Measurements from ENCODE around the gene PPHLN1. TPM values are rescaled to one million over a fixed set of nuclear protein-coding genes. Genes with fewer than 3 reads are reported as not detected.

The PPHLN1 gene
- polyA plus RNA-seq, 3 donors: 40.7 to 74.8 (median 68.7) TPM

GRCh38 chr12:42422785-42423184, 96.8 kb downstream of the PPHLN1 start:
- Histone ChIP-seq H3K27ac (ENCODE audit: low read depth in 1 of 2, low read length in 2 of 2) (no peak overlapping the region), H3K4me2 (replicated peaks; ENCODE audit: extremely low read depth, low read length, poor library complexity, severe bottlenecking) (no peak overlapping the region), H3K27me3 (ENCODE audit: control insufficient read depth in 2 of 2, insufficient read depth in 2 of 2, low read length in 2 of 2) (no peaks in the 10 kb centered on the region), H3K4me3 (replicated peaks in 1 of 3; ENCODE audit: low read depth in 2 of 3, low read length in 3 of 3) (no peak overlapping the region), H4K20me1 (ENCODE audit: insufficient read depth, low read length) (no peaks in the 10 kb centered on the region), H3K79me2 (ENCODE audit: insufficient read depth, low read length) (no peaks in the 10 kb centered on the region), H2AFZ (ENCODE audit: insufficient read depth, low read depth, low read length, poor library complexity, severe bottlenecking) (no peak overlapping the region), H3K4me1 (ENCODE audit: control insufficient read depth in 1 of 2, insufficient read depth in 2 of 2, low read length in 2 of 2) (no peaks in the 10 kb centered on the region), H3K9me3 (replicated peaks in 1 of 2; ENCODE audit: control insufficient read depth in 1 of 2, insufficient read depth in 1 of 2, low read length in 2 of 2) (no peaks in the 10 kb centered on the region), H3K36me3 (replicated peaks in 1 of 2; ENCODE audit: control insufficient read depth in 1 of 2, insufficient read depth in 2 of 2, low read length in 2 of 2) (peaks cover 0 to 14% of the 10 kb centered on the region in 2 donors), H3K9ac (ENCODE audit: insufficient read depth, low read length, poor library complexity, severe bottlenecking) (no peak overlapping the region)
- peaks cover 0 to 1% (median 0%) of the 10 kb centered on the region in 3 donors for H3K27me3 Mint-ChIP-seq (ENCODE audit: low read depth in 3 of 3)
- H3K4me1 Mint-ChIP-seq: peaks cover 14% of the 10 kb centered on the region
- WGBS (ENCODE audit: insufficient coverage): no CpG with 5 or more reads among the region's 1 CpG
- no peak for DNase-seq
- H3K27ac Mint-ChIP-seq: no peak overlapping the region
- intact Hi-C loops (cut with micrococcal nuclease): no loop called here
- no peaks in the 10 kb centered on the region for H3K9me3 Mint-ChIP-seq
- peaks cover 21 to 33% of the 10 kb centered on the region in 2 donors for H3K36me3 Mint-ChIP-seq
- TF ChIP-seq CTCF (IDR thresholded peaks at IDR 0.05): no peak
- no peak overlapping the region for H3K4me3 Mint-ChIP-seq

- H3K4me3 Mint-ChIP-seq: no peak overlapping the region
- H3K27me3 Mint-ChIP-seq (ENCODE audit: low read depth in 3 of 3): peaks cover 0 to 1% (median 0%) of the 10 kb centered on the region in 3 donors
- WGBS (ENCODE audit: insufficient coverage): no CpG with 5 or more reads among the region's 6 CpGs
- H3K4me1 ChIP-seq (ENCODE audit: control insufficient read depth in 1 of 2, insufficient read depth in 2 of 2, low read length in 2 of 2): no peaks in the 10 kb centered on the region
- peaks cover 31 to 38% of the 10 kb centered on the region in 2 donors for H3K36me3 Mint-ChIP-seq
- H3K4me2 ChIP-seq (replicated peaks; ENCODE audit: extremely low read depth, low read length, poor library complexity, severe bottlenecking): no peak overlapping the region
- no peaks in the 10 kb centered on the region for H3K27me3 ChIP-seq (ENCODE audit: control insufficient read depth in 2 of 2, insufficient read depth in 2 of 2, low read length in 2 of 2)
- DNase-seq: no peak
- H3K27ac ChIP-seq (ENCODE audit: low read depth in 1 of 2, low read length in 2 of 2): peak overlapping the region in 1 of 2 donors; percentile 29
- H3K79me2 ChIP-seq (ENCODE audit: insufficient read depth, low read length): no peaks in the 10 kb centered on the region
- H3K9ac ChIP-seq (ENCODE audit: insufficient read depth, low read length, poor library complexity, severe bottlenecking): no peak overlapping the region
- H3K36me3 ChIP-seq (replicated peaks in 1 of 2; ENCODE audit: control insufficient read depth in 1 of 2, insufficient read depth in 2 of 2, low read length in 2 of 2): peaks cover 6 to 35% of the 10 kb centered on the region in 2 donors
- no peaks in the 10 kb centered on the region for H3K9me3 ChIP-seq (replicated peaks in 1 of 2; ENCODE audit: control insufficient read depth in 1 of 2, insufficient read depth in 1 of 2, low read length in 2 of 2)
- no peaks in the 10 kb centered on the region for H4K20me1 ChIP-seq (ENCODE audit: insufficient read depth, low read length)
- peak overlapping the region in 2 of 7 donors; percentile 39 to 42 for H3K27ac Mint-ChIP-seq
- intact Hi-C loops (cut with micrococcal nuclease): no loop called here
- H3K4me3 ChIP-seq (replicated peaks in 1 of 3; ENCODE audit: low read depth in 2 of 3, low read length in 3 of 3): no peak overlapping the region
- no peak for TF ChIP-seq CTCF (IDR thresholded peaks at IDR 0.05)
- H2AFZ ChIP-seq (ENCODE audit: insufficient read depth, low read depth, low read length, poor library complexity, severe bottlenecking): no peak overlapping the region
- no peaks in the 10 kb centered on the region for H3K9me3 Mint-ChIP-seq
- H3K4me1 Mint-ChIP-seq: peaks cover 8% of the 10 kb centered on the region
Measured at GRCh38 chr12:42426746-42427145, 100.8 kb downstream of the PPHLN1 start.
